Measurements from ENCODE around the gene CSMD2. TPM values are rescaled to one million over a fixed set of nuclear protein-coding genes. Genes with fewer than 3 reads are reported as not detected.

The CSMD2 gene
- total and polyA plus RNA-seq, 2 of the 4 experiments (the other 2 are of a cell fraction) = under 0.01 to 0.36 TPM

- ATAC-seq (ENCODE audit: low read depth) = no peak
- Histone ChIP-seq H3K9me1 (ENCODE audit: insufficient read depth, low read length) (no peaks in the 10 kb centered on the region), H3K14ac (replicated peaks; ENCODE audit: low read depth, low read length) (no peak overlapping the region), H2BK20ac (ENCODE audit: low read depth, low read length) (no peak overlapping the region), H3K36me3 (ENCODE audit: control insufficient read depth, insufficient read depth, low read length) (no peaks in the 10 kb centered on the region), H4K20me1 (ENCODE audit: insufficient read depth, low read length) (no peaks in the 10 kb centered on the region), H4K8ac (ENCODE audit: low read depth in 2 of 2, low read length in 2 of 2) (no peak overlapping the region), H4K5ac (ENCODE audit: low read depth, low read length) (no peak overlapping the region), H3K9me3 (ENCODE audit: control insufficient read depth, insufficient read depth, low read length) (peaks cover 13% of the 10 kb centered on the region), H3K4me1 (ENCODE audit: control insufficient read depth, insufficient read depth, low read length) (no peaks in the 10 kb centered on the region), H2AFZ (replicated peaks; ENCODE audit: low read length, poor library complexity) (no peak overlapping the region), H3K23ac (ENCODE audit: low read depth, low read length) (no peak overlapping the region), H3K9ac (ENCODE audit: low read depth, low read length) (no peak overlapping the region), H2BK5ac (ENCODE audit: low read depth, low read length, poor library complexity, severe bottlenecking) (no peak overlapping the region), H2BK120ac (ENCODE audit: low read depth, low read length) (no peak overlapping the region), H3K18ac (ENCODE audit: low read depth, low read length) (no peak overlapping the region), H3K27ac (ENCODE audit: insufficient read depth, low read length) (no peak overlapping the region), H3K4me3 (ENCODE audit: insufficient read depth, low read depth, low read length) (no peak overlapping the region), H2AK9ac (replicated peaks; ENCODE audit: low read depth, low read length, poor library complexity) (no peak overlapping the region), H3K4me2 (ENCODE audit: low read depth, low read length) (no peak overlapping the region), H3K79me1 (ENCODE audit: low read depth in 1 of 2, low read length in 2 of 2) (no peaks in the 10 kb centered on the region), H3K4ac (ENCODE audit: low read depth, low read length) (no peak overlapping the region), H4K91ac (ENCODE audit: insufficient read depth, low read depth, low read length) (no peak overlapping the region), H3K56ac (ENCODE audit: extremely low read depth, insufficient read depth, low read length) (no peak overlapping the region), H2AK5ac (ENCODE audit: low read depth, low read length) (no peak overlapping the region), H3K27me3 (ENCODE audit: control insufficient read depth, insufficient read depth, low read length) (no peaks in the 10 kb centered on the region), H2BK15ac (ENCODE audit: low read depth, low read length) (no peak overlapping the region)
- TF ChIP-seq FOS (IDR thresholded peaks at IDR 0.05; ENCODE audit: low read depth, low read length) = no peak
- TF ChIP-seq RAD21 (IDR thresholded peaks at IDR 0.05; ENCODE audit: low read length) = no peak
- TF ChIP-seq CHD1 (IDR thresholded peaks at IDR 0.05; ENCODE audit: low read depth, low read length) = no peak
- TF ChIP-seq NFE2L2 (IDR thresholded peaks at IDR 0.05; ENCODE audit: low read depth, low read length) = no peak
- TF ChIP-seq RFX5 (IDR thresholded peaks at IDR 0.05; ENCODE audit: low read depth, low read length) = no peak
- no peak for TF ChIP-seq POLR2A (IDR thresholded peaks at IDR 0.05; ENCODE audit: low read depth, low read length)
- TF ChIP-seq CEBPB (IDR thresholded peaks at IDR 0.05; ENCODE audit: low read depth, low read length) = no peak
- no peak for TF ChIP-seq MAZ (IDR thresholded peaks at IDR 0.05; ENCODE audit: borderline replicate concordance, low read depth, low read length)
- TF ChIP-seq RCOR1 (IDR thresholded peaks at IDR 0.05; ENCODE audit: insufficient replicate concordance, low read length) = no peak
- no peak for TF ChIP-seq ELK1 (IDR thresholded peaks at IDR 0.05; ENCODE audit: borderline replicate concordance, low read depth, low read length)
- TF ChIP-seq MAFK (IDR thresholded peaks at IDR 0.05; ENCODE audit: low read depth, low read length) = no peak
- DNase-seq = no peak
- in situ Hi-C loops (cut with MboI; ENCODE audit: low sequenced_read_pairs) = no loop called here
- dilution Hi-C loops (cut with HindIII; ENCODE audit: low sequenced_read_pairs, unreplicated experiment) = no loop called here
- no CpG with 5 or more reads among the region's 5 CpGs for WGBS, 2 experiments (ENCODE audit: extremely low coverage in 2 of 2, insufficient read length in 1 of 2)
- BruUV-seq (replicated peaks) = no TSS peak
- intact Hi-C loops (cut with micrococcal nuclease) = no loop called here
- POLR2A ChIA-PET (ENCODE audit: unreplicated experiment) = no interaction called here
- CTCF ChIA-PET = no interaction called here
Observed at GRCh38 chr1:34070201-34070836, 94.7 kb downstream of the CSMD2 start.
